Occipital lobe (tissue), 2 donors: ENCODE data around the gene MEF2D. TPM values are rescaled to one million over a fixed set of nuclear protein-coding genes. Genes with fewer than 3 reads are reported as not detected.

Experiments used
- DNase-seq: peaks from one replicate; lab custom pipeline; 2025; lab: John Stamatoyannopoulos, UW
- total RNA-seq: library from RNA; depleted of rRNA; stranded (reverse); fragments of >200 nt; gene quantifications from one replicate; pipeline ENCODE4 v1.2.3, GENCODE V29; 2014

MEF2D gene
- total RNA-seq, 1 donor from 2014 or later, result 3.7 TPM

DNA sequence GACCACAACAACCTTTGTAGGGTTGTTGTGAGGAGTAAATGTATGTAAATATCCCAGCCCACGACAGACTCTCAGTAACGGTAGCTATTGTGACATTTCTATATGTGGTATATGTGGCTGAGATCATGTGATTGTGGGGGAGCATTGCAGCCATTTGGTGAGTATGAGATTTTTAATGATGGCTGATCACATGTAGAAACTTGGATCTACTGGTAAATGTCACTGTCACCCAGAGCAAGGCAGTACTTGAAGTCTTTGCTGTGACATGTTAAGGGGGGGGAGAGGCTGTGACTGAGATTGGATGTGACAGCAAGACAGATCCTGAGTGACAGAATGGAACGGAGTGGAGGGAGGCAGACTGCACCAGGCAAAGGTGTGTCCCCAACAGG lies 23.9 kb upstream of the MEF2D start:
- no peak for DNase-seq

DNA sequence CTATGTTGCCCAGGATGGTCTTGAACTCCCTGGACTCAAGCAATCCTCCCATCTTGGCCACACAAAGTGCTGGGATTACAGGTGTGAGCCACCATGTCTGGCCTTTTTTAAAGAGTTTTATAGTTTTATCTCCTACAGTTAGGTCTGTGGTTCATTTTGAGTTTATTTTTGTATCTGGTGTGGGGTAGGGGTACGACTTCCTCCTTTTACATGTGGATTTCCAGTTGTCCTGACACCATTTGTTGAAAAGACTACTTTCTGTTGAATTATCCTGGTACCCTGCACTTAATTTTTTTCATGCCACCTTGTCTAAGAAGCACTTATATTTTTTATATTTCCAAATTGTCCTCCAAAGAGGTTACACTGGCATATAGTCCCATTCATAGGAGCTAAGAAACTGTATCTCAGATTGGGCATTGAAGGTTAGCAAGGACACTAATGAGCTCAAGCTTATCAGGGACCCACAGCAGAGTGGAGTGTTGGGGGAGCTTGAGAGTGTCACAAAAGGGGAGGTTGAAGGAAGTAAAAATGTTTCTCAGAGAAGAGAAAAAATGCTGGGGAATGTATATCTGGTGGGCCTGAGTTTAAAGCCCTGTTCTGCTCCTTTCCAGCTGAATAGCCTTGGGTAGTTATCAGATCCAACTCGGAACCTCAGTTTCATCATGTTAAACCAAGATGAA lies 23.4 kb upstream of the MEF2D start:
- no peak for DNase-seq

DNA sequence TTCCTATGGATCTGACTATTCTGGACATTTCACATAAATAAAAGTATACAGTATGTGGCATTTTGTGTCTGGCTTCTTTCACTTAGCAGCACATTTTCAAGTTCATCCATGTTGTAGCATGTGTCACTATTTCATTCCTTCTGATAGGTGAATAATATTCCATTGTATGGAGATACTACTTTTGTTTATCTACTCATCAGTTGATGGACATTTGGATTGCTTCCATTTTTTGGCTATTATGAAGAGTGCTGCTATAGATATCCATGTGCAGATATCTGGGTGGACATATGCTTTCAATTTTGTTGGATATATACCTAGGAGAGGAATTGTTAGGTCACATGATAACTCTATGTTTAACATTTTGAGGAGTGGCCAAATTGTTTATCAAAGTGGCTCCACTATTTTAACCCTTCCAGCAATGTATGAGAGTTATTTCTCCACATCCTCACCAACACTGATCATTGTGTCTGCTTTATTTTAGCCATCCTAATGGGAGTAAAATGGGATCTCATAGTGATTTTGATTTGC lies 21.9 kb upstream of the MEF2D start:
- no peak for DNase-seq

DNA sequence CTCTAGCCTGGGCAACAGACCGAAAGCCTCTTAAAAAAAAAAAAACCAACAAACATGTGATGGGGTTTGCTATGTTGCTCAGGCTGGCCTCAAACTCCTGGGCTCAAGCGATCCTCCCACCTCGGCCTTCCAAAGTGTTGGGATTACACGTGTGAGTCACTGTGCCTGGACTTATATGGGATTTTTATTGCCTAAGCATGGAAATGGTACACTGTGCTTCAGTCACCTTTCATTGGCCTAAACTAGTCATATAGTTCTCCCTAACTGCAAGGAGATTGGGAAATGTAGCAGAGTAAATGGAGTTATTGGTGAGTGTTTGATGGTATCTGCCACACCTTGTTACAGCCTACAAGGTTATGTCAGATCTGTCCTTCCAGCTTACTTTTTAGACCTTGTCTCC lies 17.2 kb upstream of the MEF2D start:
- no peak for DNase-seq

DNA sequence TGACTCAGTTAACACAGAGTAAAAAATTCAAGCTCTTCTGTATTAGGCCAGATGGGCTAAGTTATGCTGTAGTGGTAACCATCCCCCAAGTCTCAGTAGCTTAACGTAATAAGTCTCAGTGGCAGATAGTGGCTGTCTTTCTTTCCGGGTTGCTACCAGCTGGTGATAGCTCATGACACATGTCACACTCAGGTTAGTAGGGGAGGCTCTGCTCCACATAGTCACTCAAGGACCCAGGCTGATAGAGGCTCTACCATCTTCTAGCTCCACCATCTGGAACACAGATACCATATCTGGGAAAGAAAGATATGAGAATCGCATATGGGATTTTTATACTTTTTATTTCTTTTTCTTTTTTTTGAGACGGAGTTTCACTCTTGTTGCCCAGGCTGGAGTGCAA lies 16.2 kb upstream of the MEF2D start:
- DNase-seq, result no peak

- DNase-seq, result no peak
Measured at GRCh38 chr1:156515956-156516355, 15.4 kb upstream of the MEF2D start.

- no peak for DNase-seq
Measured at GRCh38 chr1:156513185-156513584, 12.6 kb upstream of the MEF2D start.

DNA sequence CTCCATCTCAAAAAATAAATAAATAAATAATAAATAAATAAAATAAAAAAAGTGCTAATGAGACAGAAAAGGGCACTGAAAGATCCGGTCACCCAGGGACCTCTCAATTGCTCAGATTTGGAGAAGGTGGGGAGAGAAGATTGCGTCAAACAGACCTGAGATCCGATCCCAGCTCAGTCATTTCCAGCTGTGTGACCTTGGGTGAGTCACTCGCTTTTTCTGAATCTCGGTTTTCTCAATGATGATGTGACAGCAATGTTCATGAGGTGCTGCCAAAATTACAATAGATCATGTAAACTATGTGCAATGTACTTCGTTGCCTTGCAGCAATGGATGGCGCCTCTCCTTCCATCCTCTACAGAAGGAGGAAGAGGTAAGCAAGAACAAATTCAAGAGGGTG lies 11.1 kb upstream of the MEF2D start:
- DNase-seq, result no peak

- peak; percentile 83 for DNase-seq
Measured at GRCh38 chr1:156510709-156511108, 10.1 kb upstream of the MEF2D start.

GRCh38 chr1:156509424-156510034 lies 9.0 kb upstream of the MEF2D start:
- DNase-seq, result peak; percentile 65

DNA sequence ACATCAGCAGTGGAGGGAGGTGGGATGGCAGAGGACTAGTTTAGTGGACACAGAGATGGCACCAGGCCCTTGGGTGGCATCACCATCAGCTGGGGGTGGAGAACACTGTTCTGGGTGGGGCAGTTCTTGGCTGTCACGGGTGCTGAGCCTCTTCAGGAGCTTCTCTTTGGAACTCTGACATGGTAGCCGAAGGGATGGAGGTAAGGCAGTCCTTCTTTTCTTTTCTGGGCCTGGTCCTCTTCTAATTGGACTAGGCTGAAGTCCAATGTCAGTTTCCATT lies 8.3 kb upstream of the MEF2D start:
- DNase-seq, result no peak

- no peak for DNase-seq
Measured at GRCh38 chr1:156508205-156508954, 7.8 kb upstream of the MEF2D start.

DNA sequence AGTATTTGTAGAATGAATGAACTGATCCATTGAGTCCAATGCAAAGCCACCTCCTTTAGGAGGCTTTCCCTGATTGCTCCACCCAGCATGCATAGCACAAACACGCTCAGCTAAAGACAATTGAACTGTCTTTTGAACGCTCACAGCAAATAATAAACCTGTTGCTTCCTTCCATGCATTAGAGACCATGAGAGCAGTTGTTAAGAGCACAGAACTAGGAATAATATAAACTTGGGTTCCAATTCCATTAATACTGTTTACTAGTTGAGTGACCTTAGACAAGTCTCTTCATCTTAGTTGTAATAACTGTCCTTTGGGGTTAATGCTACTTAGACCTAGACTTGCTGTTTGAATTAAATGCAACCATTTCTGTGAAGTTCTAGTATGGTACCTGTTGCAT lies 5.9 kb upstream of the MEF2D start:
- no peak for DNase-seq

DNA sequence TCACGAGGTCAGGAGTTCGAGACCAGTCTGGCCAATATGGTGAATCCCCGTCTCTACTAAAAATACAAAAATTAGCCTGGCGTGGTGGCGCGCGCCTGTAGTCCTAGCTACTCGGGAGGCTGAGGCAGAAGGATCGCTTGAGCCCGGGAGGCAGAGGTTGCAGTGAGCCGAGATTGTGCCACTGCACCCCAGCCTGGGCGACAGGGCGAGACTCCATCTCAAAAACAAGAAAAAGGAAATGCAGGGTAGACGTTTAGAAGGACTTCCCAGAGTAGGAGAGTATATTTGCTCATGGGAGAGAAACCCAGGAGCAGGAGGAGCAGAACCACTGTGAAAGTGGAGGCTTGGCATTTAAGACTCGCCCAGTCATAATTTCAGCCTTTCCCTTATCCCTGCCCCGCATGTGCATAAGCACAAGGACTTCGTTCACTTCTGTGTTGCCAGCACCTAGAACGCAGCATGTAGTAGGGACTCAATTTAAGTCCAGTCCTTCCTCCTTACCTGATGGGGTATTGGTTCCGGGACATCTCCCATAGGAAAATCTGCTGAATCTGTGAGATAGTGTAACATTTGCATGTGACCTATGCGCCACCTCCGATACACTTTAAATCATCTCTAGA lies 5.2 kb upstream of the MEF2D start:
- no peak for DNase-seq

DNA sequence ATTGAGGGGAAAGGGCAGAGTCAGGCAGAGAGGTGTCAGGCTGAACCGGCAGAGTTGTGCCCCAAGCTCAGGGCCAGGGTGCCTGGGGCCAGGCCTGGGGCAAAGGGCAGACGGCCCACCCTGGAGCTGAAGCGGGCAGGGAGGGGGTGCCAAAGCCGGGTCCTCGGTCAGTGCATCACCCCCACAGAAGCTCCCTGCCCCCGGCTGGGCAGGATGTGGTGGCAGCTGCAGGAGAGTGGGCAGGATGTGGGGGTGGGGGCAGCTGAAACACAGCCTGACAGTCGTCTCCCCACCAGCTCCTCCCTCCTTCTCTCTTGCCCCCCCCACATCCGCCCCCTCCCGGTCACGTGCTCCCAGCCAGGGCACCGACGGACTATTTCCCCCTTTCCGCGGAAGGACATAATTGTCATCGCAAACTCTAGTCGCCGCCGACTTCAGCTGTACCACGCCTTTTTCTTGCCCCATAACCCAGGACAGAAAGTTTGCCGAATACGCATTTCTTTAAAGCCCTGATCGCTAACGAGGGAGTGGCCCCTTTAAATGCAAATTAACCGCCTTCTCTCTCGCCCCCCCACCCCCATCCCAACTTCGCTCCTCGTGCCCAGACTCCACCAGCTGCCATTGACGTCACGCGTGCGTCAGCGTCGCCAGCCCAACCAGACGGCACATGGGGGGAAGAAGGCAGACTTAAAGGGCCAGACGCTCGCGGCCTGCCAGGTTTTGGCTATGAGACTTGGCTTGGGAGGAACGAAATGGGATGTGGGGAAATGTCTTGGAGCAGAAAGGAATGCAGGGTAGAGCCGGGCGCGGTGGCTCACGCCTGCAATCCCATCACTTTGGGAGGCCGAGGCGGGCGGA lies 4.5 kb upstream of the MEF2D start:
- peak; percentile 96 for DNase-seq

- no peak for DNase-seq
Measured at GRCh38 chr1:156504438-156504813, 3.9 kb upstream of the MEF2D start.

DNA sequence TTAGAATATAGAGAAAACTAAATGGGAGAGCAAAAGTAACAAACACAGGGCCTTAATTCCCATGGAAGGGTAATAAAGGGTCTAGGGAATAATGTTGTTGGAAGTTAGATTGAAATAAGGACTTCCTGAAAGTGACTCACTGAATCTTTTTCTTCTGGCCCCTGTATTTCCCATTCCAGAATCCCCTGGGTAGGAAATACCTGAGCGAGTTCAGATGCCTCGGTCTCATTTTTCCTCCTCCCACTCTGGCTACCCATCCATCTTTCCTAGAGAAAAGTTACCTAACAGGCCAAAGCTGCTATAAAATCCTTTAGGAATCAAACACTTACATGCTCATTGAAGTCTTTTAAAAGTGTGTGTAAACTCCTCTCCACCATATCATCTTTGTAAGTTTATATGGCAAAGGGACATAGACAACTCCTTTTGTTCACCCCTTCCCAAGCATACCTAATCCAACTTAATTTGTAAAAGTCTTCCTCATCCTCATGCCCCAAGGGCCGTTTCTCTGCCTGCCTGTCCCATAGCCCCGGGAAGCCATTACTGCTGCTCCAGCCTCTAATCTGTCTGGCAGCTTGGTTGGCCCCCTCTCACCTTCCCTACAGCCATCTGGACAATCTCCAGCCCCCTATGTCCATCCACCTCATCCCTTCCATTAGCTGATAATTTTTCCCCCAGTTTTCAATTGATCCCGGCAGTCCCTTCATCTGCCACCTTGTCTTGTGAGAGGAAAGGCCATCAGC lies 3.3 kb upstream of the MEF2D start:
- no peak for DNase-seq

DNA sequence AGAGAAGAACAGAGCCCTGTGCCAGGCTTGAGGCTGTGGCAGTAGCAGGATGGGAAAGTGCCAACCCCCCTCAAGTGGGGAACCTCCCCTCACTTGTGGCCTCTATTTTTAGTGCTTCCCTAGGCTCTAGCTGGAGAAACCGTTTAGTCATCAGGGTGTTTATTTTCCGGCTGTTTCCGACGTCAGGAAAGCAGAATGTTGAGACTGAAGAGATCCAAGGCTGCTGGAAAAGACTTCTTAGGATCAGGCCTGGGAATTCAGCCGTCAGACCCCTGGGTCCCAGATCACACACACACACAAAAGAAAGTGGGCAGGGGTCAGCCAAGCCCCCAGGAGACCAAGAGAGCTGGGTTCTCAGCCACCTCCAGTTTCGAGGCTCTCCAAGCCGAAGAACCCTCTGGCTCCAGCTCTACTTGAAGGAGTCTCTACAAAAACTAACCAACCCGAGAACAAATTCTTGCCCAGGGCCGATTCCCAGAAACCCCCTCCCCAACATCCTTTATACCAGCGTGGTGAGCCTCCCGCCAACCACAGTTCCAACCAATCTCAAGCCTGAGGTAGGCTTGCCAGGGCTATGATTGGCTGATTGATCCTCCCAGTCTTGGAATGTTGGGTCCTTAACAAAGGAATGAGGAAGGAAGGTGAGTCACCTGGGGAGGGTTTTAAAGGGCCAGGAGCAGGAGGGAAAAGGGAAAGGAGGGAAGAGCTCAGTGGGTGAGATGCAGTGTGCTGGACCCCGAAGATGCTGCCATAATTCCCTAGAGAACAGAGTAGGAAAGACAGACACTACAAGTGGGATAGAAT lies 2.5 kb upstream of the MEF2D start:
- DNase-seq, result peak; percentile 70

DNA sequence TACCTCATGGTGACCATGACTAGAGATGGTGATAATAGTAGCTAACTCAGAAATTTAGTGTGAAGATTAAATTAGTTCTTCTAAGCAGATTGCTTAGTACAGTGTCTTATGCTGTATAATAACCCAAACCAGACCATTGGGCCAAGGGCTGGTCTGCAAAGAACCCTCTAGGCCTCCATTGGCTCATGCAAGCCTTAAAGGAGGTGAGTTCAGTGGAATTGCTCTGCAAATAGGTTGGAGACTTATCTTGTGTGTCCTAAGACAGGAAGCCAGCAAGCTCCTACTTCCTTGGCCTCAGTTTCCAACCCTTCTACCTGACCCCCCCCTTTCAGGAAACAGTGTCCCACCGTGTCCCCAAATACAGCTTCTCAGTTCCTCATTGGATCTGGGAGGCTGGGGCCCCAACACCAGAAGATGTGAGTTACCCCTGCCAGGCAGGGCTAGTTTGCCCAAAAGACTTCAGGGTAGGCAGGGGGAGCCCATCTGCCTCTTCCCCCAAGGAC lies 1.9 kb upstream of the MEF2D start:
- no peak for DNase-seq
